IPS-20b (cell line): ENCODE results near the gene RIN1.
"Not testable (repeated sequence)": the region's sequence is repeated elsewhere in the genome, so short reads cannot be mapped to it uniquely, and the experiment has no call there.

Experiments used
- H3K27ac ChIP-seq: one replicate; pipeline ENCODE4 v1.5.1; 2013; ENCODE audit warnings: low read length
- H3K27me3 ChIP-seq: 2 replicates; pipeline ENCODE4 v1.6.1; 2013; ENCODE audit warnings: mild to moderate bottlenecking, low read length, inconsistent platforms; ENCODE audit not compliant: insufficient read depth
- H3K36me3 ChIP-seq: 2 replicates; pipeline ENCODE4 v1.6.1; 2013; ENCODE audit warnings: low read depth, mild to moderate bottlenecking, inconsistent platforms, low read length, moderate library complexity; ENCODE audit not compliant: insufficient read depth
- H3K4me1 ChIP-seq: 2 replicates; pipeline ENCODE4 v1.6.1; 2013; ENCODE audit warnings: mild to moderate bottlenecking, control low read depth, inconsistent platforms, low read length, moderate library complexity; ENCODE audit not compliant: insufficient read depth
- H3K4me3 ChIP-seq: 2 replicates; pipeline ENCODE4 v1.5.1; 2013; ENCODE audit warnings: mild to moderate bottlenecking, low read length, inconsistent platforms
- H3K9ac ChIP-seq: 2 replicates; pipeline ENCODE4 v1.6.1; 2013; ENCODE audit warnings: low read depth, mild to moderate bottlenecking, inconsistent platforms, low read length, moderate library complexity
- H3K9me3 ChIP-seq: 2 replicates; pipeline ENCODE4 v1.6.1; 2013; ENCODE audit warnings: mild to moderate bottlenecking, low read depth, low read length, inconsistent platforms; ENCODE audit not compliant: insufficient read depth

The RIN1 gene, protein sequence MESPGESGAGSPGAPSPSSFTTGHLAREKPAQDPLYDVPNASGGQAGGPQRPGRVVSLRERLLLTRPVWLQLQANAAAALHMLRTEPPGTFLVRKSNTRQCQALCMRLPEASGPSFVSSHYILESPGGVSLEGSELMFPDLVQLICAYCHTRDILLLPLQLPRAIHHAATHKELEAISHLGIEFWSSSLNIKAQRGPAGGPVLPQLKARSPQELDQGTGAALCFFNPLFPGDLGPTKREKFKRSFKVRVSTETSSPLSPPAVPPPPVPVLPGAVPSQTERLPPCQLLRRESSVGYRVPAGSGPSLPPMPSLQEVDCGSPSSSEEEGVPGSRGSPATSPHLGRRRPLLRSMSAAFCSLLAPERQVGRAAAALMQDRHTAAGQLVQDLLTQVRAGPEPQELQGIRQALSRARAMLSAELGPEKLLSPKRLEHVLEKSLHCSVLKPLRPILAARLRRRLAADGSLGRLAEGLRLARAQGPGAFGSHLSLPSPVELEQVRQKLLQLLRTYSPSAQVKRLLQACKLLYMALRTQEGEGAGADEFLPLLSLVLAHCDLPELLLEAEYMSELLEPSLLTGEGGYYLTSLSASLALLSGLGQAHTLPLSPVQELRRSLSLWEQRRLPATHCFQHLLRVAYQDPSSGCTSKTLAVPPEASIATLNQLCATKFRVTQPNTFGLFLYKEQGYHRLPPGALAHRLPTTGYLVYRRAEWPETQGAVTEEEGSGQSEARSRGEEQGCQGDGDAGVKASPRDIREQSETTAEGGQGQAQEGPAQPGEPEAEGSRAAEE

DNA sequence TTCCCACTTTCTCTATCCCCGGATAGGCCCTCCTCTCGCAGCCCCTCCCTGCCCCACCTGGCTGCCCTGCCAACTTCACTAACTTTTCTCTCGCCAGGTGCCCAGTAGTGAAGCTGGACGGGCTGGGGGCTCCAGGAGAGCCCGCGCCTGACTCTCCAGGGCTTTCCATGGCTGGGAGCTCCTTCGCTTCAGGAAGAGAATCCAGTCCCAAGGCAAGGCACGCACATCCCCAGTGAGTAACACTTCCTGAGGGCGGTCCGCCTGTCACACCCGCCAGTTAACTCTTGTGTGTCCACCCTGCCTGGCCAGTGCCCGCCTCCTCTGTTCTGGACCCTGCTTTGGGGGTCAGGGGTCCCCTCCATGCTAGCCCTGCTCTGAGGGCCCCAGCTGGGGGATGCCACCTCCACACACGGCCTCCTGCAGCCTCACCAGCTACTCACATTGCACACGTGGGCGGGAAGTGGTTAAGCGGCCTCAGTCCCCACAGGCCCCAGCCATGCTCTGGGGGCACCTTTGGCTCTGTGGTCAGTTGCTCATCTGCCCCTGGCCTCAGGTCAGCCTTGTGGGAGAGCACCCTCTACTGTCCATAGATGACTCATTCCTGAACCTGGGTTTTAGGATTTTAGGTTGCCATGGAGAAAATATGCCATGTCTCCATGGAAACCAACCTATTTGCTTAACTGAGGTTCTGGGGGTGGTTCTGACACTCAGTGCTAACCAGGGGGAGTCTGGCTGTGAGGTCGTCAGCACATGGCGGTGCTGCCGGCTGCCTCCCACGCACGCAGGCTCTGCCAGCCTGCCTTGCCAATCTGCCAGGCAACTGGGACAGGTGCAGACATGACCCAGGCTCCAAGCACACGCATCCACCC lies at the start of gene RIN1:
Gene RIN1 (minus strand): TSS at position 201 of the 869 bp plus-strand sequence. CDS start 32 bp downstream, at position 169.
- no peaks in the 10 kb centered on the region for H3K9me3 ChIP-seq
- no peak within 1 kb of the TSS for H3K27ac ChIP-seq
- no peak within 1 kb of the TSS; the same call in 1 of the 2 replicates for H3K9ac ChIP-seq
- peaks cover 3% of the 10 kb centered on the region; the same call in 1 of the 2 replicates for H3K4me1 ChIP-seq
- H3K36me3 ChIP-seq, result peaks cover 24% of the 10 kb centered on the region
- H3K4me3 ChIP-seq, result peak within 1 kb of the TSS; percentile 67
- H3K27me3 ChIP-seq, result peaks cover 12% of the 10 kb centered on the region

DNA sequence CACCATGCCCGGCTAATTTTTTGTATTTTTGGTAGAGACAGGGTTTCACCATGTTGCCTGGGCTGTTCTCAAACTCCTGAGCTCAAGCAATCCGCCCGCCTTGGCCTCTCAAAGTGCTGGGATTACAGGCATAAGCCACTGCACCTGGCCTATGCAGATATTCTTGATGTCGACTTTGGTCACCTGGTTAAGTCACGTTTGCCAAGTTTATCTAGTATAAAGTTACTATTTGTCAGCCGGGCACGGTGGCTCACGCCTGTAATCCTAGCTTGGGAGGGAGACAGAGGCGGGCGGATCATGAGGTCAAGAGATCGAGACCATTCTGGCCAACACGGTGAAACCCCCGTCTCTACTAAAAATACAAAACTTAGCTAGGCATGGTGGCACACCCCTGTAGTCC lies 48.1 kb upstream of the RIN1 start:
- H3K4me3 ChIP-seq, H3K9ac ChIP-seq, H3K27ac ChIP-seq, H3K9me3 ChIP-seq, H3K4me1 ChIP-seq, H3K27me3 ChIP-seq, H3K36me3 ChIP-seq: not testable (repeated sequence)

DNA sequence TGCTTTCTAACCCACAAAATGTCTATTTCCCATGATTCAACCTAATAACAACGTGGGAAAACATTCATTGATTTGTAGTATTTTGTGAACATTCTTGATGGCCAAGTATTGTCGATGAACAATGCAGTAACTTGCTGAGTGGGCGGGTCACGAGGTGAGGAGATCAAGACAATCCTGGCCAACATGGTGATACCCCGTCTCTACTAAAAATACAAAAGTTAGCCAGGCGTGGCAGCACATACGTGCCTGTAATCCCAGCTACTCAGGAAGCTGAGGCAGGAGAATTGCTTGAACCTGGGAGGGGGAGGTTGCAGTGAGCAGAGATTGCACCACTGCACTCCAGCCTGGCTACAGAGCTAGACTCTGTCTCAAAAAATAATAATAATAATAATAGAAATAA lies 44.0 kb upstream of the RIN1 start:
- H3K27me3 ChIP-seq, H3K4me1 ChIP-seq, H3K4me3 ChIP-seq, H3K9ac ChIP-seq, H3K27ac ChIP-seq, H3K9me3 ChIP-seq, H3K36me3 ChIP-seq: not testable (repeated sequence)

DNA sequence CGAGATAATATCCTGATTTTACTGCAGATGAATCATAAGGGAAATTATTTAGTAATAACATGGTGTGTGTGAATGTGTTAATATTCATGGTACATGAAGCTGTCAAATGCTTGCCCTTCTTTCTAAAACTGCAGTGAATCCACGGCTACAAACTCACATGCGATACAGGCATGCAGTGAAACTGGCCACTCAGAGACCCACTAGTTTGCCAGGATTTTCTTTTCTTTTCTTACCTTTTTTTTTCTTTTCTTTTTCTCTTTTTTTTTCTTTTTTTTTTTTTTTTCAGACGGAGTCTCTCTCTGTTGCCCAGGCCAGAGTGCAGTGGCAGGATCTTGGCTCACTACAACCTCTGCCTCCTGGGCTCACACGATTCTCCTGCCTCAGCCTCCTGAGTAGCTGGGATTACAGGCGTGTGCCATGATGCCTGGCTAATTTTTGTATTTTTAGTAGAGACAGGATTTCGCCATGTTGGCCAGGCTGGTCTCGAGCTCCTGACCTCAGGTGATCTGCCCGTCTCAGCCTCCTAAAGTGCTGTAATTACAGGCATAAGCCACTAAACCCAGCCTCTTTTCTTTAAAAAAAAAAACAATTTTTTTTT lies 37.6 kb upstream of the RIN1 start:
- H3K27ac ChIP-seq, H3K4me3 ChIP-seq, H3K27me3 ChIP-seq, H3K9me3 ChIP-seq, H3K9ac ChIP-seq: not testable (repeated sequence)
- Histone ChIP-seq H3K4me1 (peaks cover 14% of the 10 kb centered on the region), H3K36me3 (peaks cover 11% of the 10 kb centered on the region)

DNA sequence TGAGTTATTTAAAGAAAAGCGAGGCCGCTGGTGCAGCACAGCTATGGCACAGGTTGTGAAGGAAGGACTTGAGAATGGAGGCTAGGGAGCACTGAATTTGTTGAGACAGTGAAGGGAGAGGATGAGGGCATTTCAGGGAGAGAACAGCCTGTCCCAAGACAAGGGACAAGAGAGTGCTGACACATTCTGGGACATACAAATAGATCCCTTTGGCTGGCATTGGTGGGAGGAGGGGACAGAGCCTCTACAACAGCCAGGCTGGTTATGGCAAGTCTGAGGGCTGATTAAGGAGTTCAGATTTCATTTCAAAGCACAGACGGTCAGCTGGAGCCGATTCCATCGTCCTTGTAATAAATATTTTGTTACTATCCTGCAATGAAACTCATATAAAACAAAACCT lies 37.0 kb upstream of the RIN1 start:
- peaks cover 14% of the 10 kb centered on the region for H3K4me1 ChIP-seq
- no peaks in the 10 kb centered on the region for H3K27me3 ChIP-seq
- no peaks in the 10 kb centered on the region for H3K9me3 ChIP-seq
- H3K36me3 ChIP-seq, result peaks cover 16% of the 10 kb centered on the region
- no peak overlapping the region for H3K4me3 ChIP-seq
- H3K27ac ChIP-seq, result no peak overlapping the region
- no peak overlapping the region for H3K9ac ChIP-seq

DNA sequence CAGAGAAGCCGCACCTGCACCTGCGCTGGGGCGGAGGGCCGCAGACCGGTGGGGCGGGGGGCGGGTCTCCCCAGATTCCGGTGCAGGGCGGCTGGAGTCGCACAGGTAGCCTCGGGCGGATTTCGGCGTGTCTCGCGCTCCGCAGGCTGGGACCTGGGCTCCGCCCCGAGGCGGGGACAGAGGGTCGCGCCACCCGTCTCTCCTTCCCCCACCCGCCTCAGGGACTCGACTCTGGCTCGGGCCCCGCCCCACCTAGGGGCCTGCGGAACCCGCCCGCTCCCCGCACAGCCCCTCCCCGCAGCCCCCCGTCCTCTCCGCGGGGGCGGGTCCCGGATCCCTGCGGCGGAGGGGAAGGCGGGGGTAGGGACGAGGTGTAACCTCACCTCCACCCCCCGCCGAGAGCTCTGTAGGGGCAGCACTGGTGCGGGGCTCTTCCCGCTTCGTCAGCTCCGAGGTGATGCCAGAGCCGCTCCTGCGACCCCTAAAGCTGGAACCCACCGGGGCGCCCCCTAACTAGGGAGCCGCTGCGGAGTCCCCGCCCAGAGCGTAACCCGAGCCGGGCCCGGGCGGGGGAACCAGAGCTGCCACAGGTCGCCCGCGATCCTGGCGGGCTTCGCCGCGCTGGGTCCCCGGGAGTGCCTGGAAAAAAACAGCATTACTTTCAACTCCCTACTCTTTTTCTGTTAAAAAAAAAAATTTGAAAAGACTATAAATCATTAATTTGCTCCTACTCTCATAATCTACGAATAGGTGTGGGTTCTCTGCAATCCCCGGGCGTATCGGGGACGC lies 35.6 kb upstream of the RIN1 start, which contains the start of gene SLC29A2:
Gene SLC29A2 (minus strand): TSS at position 134 of the 789 bp plus-strand sequence. CDS start 169 bp downstream, outside the sequence.
- Histone ChIP-seq H3K4me1 (peaks cover 14% of the 10 kb centered on the region), H3K36me3 (peaks cover 31% of the 10 kb centered on the region), H3K9me3 (no peaks in the 10 kb centered on the region), H3K27me3 (no peaks in the 10 kb centered on the region), H3K4me3 (peak within 1 kb of the TSS; percentile 98), H3K27ac (peak within 1 kb of the TSS; percentile 94), H3K9ac (peak within 1 kb of the TSS; percentile 98)

DNA sequence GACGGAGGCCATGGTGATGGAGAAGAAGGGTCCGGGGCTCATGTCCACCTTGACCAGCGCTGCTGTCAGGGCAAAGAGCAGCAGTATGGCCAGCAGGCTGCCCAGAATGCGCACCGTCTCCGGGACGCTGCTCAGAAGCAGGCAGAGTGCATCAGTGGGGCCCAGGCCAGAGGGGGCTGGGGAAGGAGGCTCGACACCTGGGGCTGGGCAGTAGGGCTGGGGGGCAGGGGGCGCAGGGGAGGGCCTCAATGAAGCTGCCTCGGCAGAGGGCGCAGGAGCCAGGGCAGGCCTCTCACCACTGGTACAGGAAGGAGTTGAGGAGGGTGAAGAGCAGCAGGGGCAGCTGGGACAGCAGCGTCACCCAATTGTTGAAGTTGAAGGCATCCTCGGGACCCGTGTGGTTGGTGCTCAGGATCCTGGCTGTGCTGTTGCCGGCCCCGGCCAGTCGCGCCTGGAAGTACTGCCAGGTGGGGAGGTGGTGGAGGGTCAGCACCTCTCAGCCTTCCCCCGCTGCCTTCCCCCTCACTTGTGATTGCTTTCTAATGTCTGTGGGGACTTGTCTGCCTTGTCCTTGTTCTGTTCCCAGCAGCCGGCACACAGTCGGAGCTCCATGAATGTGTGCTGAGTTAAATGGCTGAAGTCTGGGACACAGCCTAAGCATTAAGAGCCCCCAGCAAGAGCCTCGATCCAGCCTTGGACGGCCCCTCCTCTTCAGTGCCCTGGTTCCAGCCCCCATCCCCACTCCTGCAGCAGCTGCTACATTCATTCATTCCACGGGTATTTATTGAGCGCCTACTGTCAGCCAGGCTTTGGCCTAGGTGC lies 33.0 kb upstream of the RIN1 start:
- no peaks in the 10 kb centered on the region for H3K27me3 ChIP-seq
- H3K27ac ChIP-seq, result no peak overlapping the region
- peak overlapping the region; percentile 98; the same call in 1 of the 2 replicates for H3K9ac ChIP-seq
- H3K4me3 ChIP-seq, result peak overlapping the region; percentile 98
- H3K9me3 ChIP-seq, result no peaks in the 10 kb centered on the region
- peaks cover 53% of the 10 kb centered on the region for H3K36me3 ChIP-seq
- peaks cover 14% of the 10 kb centered on the region for H3K4me1 ChIP-seq

DNA sequence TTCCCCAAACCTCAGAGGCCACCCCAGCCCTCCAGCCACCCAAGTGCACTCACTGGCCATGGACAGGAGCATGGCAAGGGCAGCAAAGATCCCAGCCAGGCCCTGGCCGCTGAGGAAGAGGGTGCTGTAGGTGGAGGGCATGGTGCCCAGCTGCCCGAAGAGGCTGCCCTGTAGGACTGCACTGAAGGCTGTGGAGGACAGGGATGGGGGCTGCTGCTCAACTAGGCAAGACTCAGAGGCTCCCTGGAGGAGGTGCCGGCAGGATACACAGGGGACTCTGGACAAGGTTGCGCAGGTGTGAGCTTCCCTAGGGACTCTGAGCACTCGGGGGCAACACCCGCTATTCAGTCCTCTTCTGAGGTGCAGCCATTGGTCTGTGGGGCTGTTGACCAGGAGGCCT lies 32.2 kb upstream of the RIN1 start:
- Histone ChIP-seq H3K4me1 (peaks cover 14% of the 10 kb centered on the region), H3K27ac (no peak overlapping the region), H3K9me3 (no peaks in the 10 kb centered on the region), H3K9ac (no peak overlapping the region), H3K27me3 (no peaks in the 10 kb centered on the region), H3K36me3 (peaks cover 56% of the 10 kb centered on the region), H3K4me3 (no peak overlapping the region)

DNA sequence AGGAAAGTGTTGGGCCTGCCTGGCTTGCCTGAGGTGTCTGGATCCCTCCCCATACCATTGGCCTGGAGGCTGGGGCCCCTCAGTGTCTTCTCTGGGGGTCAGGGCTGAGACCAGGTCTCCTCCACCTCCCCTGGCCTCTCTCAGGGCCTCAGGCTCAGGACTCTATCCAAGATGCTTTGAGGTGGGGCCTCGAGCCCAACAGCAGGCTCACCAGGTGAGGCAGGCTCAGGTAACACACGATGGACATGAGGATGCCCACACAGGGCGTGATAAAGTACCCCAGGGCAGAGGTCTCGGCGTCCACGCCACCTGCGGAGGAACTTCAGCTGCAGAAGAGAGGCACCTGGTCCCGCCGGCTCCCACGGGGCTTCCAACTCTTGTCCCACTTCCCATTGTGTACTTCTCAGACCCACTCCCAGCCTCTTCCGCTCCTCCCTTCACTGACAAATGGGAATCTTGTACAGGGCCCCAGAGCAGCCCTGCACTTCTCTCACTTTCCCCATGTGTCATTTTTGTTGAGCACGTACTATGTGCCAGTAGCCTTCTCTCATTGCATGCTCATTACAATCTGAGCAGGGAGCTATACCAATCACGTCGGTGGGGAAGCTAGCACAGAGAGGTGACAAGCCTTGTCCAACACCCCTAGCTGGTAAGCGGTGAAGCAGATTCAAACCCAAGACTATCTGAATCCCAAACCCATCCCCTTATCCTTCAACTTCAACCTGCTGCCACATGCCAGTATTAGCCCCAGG lies 31.5 kb upstream of the RIN1 start:
- no peaks in the 10 kb centered on the region for H3K27me3 ChIP-seq
- H3K9me3 ChIP-seq, result no peaks in the 10 kb centered on the region
- no peak overlapping the region for H3K9ac ChIP-seq
- peaks cover 63% of the 10 kb centered on the region for H3K36me3 ChIP-seq
- H3K4me1 ChIP-seq, result peaks cover 11% of the 10 kb centered on the region
- H3K27ac ChIP-seq, result no peak overlapping the region
- H3K4me3 ChIP-seq, result no peak overlapping the region
